PC-3 (cell line): ENCODE measurements around the gene ADAMTS13. TPM values are rescaled to one million over a fixed set of nuclear protein-coding genes. Genes with fewer than 3 reads are reported as not detected.
"Not testable (repeated sequence)": the region's sequence is repeated elsewhere in the genome, so short reads cannot be mapped to it uniquely, and the experiment has no call there.

Source experiments
- ATAC-seq: fragments of 200-7000 bp; cut with Tn5 transposase; 2 replicates; pipeline ENCODE4 v1.9.1; 2020; ENCODE audit warnings: mild to moderate bottlenecking, moderate library complexity
- BruUV-seq: library from RNA; stranded (reverse); fragments of 400-500 nt; replicated peaks from 2 replicates; lab custom pipeline; 2021; lab: Mats Ljungman, UMichigan
- CTCF ChIA-PET: fragments of 300-600 bp; sonication (Branson Sonifier 250); formaldehyde crosslinking; loops from one replicate; lab custom pipeline; 2022; ENCODE audit warnings: antibody characterized with exemption; lab: Charles Lee
- POLR2A ChIA-PET: fragments of 300-600 bp; sonication (Branson Sonifier 250); formaldehyde crosslinking; loops from one replicate; lab custom pipeline; 2022; ENCODE audit warnings: antibody characterized with exemption; ENCODE audit not compliant: unreplicated experiment; lab: Charles Lee
- DNase-seq: peaks from one replicate; pipeline ENCODE4 v3.0.0-alpha.2; 2015
- H2AFZ ChIP-seq: fragments of 300-600 bp; sonication (generic); 2 replicates; pipeline ENCODE4 v1.6.0; 2016; ENCODE audit warnings: antibody characterized with exemption, low read length
- H3F3A ChIP-seq: fragments of 300-600 bp; sonication (generic); one replicate; pipeline ENCODE4 v1.6.0; 2017; ENCODE audit warnings: antibody characterized with exemption, low read length, control low read depth, mild to moderate bottlenecking; ENCODE audit not compliant: unreplicated experiment
- H3K27ac ChIP-seq: fragments of 300-600 bp; sonication (generic); 2 replicates; pipeline ENCODE4 v1.5.1; 2016; ENCODE audit warnings: mild to moderate bottlenecking, low read length
- H3K27me3 ChIP-seq: fragments of 300-600 bp; sonication (generic); 2 replicates; pipeline ENCODE4 v1.6.1; 2016; ENCODE audit warnings: low read length, mixed read lengths
- H3K36me3 ChIP-seq: fragments of 300-600 bp; sonication (generic); 2 replicates; pipeline ENCODE4 v1.6.1; 2016; ENCODE audit warnings: low read depth, mixed run types, low read length, mixed read lengths
- H3K4me1 ChIP-seq: fragments of 300-600 bp; sonication (generic); 2 replicates; pipeline ENCODE4 v1.5.1; 2016; ENCODE audit warnings: low read length; ENCODE audit not compliant: insufficient read depth
- H3K4me2 ChIP-seq: fragments of 300-600 bp; sonication (generic); 2 replicates; pipeline ENCODE4 v1.6.0; 2016; ENCODE audit warnings: low read length
- H3K4me3 ChIP-seq: fragments of 300-600 bp; sonication (generic); 2 replicates; pipeline ENCODE4 v1.5.1; 2016; ENCODE audit warnings: mild to moderate bottlenecking, low read length, mixed read lengths
- H3K79me2 ChIP-seq: fragments of 300-600 bp; sonication (generic); 2 replicates; pipeline ENCODE4 v1.6.1; 2017; ENCODE audit warnings: low read length, mixed read lengths
- H3K9ac ChIP-seq: fragments of 300-600 bp; sonication (generic); 2 replicates; pipeline ENCODE4 v1.6.0; 2016; ENCODE audit warnings: mild to moderate bottlenecking, low read length
- H3K9me2 ChIP-seq: fragments of 300-600 bp; sonication (generic); replicated peaks from 2 replicates; pipeline ENCODE4 v1.6.1; 2016; ENCODE audit warnings: mixed run types, low read length, mixed read lengths
- H3K9me3 ChIP-seq: fragments of 300-600 bp; sonication (generic); 2 replicates; pipeline ENCODE4 v1.6.1; 2016; ENCODE audit warnings: low read length, mixed read lengths
- H4K20me1 ChIP-seq: fragments of 300-600 bp; sonication (generic); 2 replicates; pipeline ENCODE4 v1.6.1; 2016; ENCODE audit warnings: low read length, mixed read lengths
- EZH2 ChIP-seq: fragments of 300-600 bp; sonication (generic); IDR thresholded peaks from one replicate; pipeline ENCODE4 v1.6.1; 2017; ENCODE audit warnings: antibody characterized with exemption, mild to moderate bottlenecking, low read length; ENCODE audit not compliant: unreplicated experiment
- EZH2phosphoT487 ChIP-seq: fragments of 300-600 bp; sonication (generic); IDR thresholded peaks from 2 replicates; pipeline ENCODE4 v1.6.1; 2018; ENCODE audit warnings: mild to moderate bottlenecking, antibody characterized with exemption, low read length, borderline replicate concordance
- intact Hi-C: fragments of 100-400 bp; cut with micrococcal nuclease; formaldehyde crosslinking; loops from 2 replicates; pipeline ENCODE4 v1.9.0; 2023
- total RNA-seq: library from RNA; depleted of rRNA; stranded (reverse); fragments of >200 nt; gene quantifications from 2 replicates; pipeline ENCODE4 v1.2.3, GENCODE V29; 2014
- TF ChIP-seq, protein P1 (sequence below): fragments of 300-600 bp; sonication (generic); conservative IDR thresholded peaks from 2 replicates; pipeline ENCODE4 v1.5.1; 2017; ENCODE audit warnings: antibody characterized with exemption, low read depth, mild to moderate bottlenecking, low read length

ADAMTS13 gene
- total RNA-seq, 1 experiment from 2014 or later = 0.95 TPM

GRCh38 chr9:133445293-133445969 lies 23.3 kb downstream of the ADAMTS13 start:
- DNase-seq (no peak), ATAC-seq (no peak)
- H3K79me2 ChIP-seq = no peaks in the 10 kb centered on the region
- no peaks in the 10 kb centered on the region for H4K20me1 ChIP-seq
- no peaks in the 10 kb centered on the region for H3K36me3 ChIP-seq
- no peaks in the 10 kb centered on the region for H3K9me2 ChIP-seq
- TF ChIP-seq EZH2phosphoT487 = no peak
- TF ChIP-seq, protein P1, sequence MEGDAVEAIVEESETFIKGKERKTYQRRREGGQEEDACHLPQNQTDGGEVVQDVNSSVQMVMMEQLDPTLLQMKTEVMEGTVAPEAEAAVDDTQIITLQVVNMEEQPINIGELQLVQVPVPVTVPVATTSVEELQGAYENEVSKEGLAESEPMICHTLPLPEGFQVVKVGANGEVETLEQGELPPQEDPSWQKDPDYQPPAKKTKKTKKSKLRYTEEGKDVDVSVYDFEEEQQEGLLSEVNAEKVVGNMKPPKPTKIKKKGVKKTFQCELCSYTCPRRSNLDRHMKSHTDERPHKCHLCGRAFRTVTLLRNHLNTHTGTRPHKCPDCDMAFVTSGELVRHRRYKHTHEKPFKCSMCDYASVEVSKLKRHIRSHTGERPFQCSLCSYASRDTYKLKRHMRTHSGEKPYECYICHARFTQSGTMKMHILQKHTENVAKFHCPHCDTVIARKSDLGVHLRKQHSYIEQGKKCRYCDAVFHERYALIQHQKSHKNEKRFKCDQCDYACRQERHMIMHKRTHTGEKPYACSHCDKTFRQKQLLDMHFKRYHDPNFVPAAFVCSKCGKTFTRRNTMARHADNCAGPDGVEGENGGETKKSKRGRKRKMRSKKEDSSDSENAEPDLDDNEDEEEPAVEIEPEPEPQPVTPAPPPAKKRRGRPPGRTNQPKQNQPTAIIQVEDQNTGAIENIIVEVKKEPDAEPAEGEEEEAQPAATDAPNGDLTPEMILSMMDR = no peak
- TF ChIP-seq EZH2 = no peak
- H3K4me3 ChIP-seq = no peak overlapping the region
- H3K27ac ChIP-seq = no peak overlapping the region
- H3K4me2 ChIP-seq = no peak overlapping the region
- no TSS peak for BruUV-seq
- intact Hi-C loops = no loop called here
- no peaks in the 10 kb centered on the region for H3F3A ChIP-seq
- H2AFZ ChIP-seq = no peak overlapping the region
- ChIA-PET CTCF (no interaction called here), POLR2A (no interaction called here)
- no peaks in the 10 kb centered on the region for H3K9me3 ChIP-seq
- H3K9ac ChIP-seq = no peak overlapping the region
- H3K27me3 ChIP-seq = no peaks in the 10 kb centered on the region
- H3K4me1 ChIP-seq = peaks cover 6% of the 10 kb centered on the region; the same call in 1 of the 2 replicates

- ChIA-PET CTCF (no interaction called here), POLR2A (no interaction called here)
- ATAC-seq (no peak), DNase-seq (no peak)
- Histone ChIP-seq H3K9me3 (no peaks in the 10 kb centered on the region), H3K27me3 (no peaks in the 10 kb centered on the region), H3K27ac (no peak overlapping the region), H2AFZ (no peak overlapping the region), H3K4me1 (peaks cover 6% of the 10 kb centered on the region; the same call in 1 of the 2 replicates), H3K4me3 (no peak overlapping the region), H3K9me2 (no peaks in the 10 kb centered on the region), H3K79me2 (no peaks in the 10 kb centered on the region), H3F3A (no peaks in the 10 kb centered on the region), H3K36me3 (no peaks in the 10 kb centered on the region), H3K4me2 (no peak overlapping the region), H3K9ac (no peak overlapping the region), H4K20me1 (no peaks in the 10 kb centered on the region)
- TF ChIP-seq, protein P1 = no peak
- TF ChIP-seq EZH2 (no peak), EZH2phosphoT487 (no peak)
- intact Hi-C loops = no loop called here
- BruUV-seq = no TSS peak
Measured at GRCh38 chr9:133448487-133448972, 26.4 kb downstream of the ADAMTS13 start.

GRCh38 chr9:133449760-133450159 lies 27.6 kb downstream of the ADAMTS13 start:
- H3F3A ChIP-seq = no peaks in the 10 kb centered on the region
- H2AFZ ChIP-seq = no peak overlapping the region
- CTCF ChIA-PET = no interaction called here
- peak; percentile 77 for DNase-seq
- BruUV-seq = no TSS peak
- peak; percentile 99 for ATAC-seq
- peaks cover 6% of the 10 kb centered on the region; the same call in 1 of the 2 replicates for H3K4me1 ChIP-seq
- H3K9me2 ChIP-seq = no peaks in the 10 kb centered on the region
- no peaks in the 10 kb centered on the region for H4K20me1 ChIP-seq
- H3K27me3 ChIP-seq = no peaks in the 10 kb centered on the region
- H3K4me2 ChIP-seq = no peak overlapping the region
- no peaks in the 10 kb centered on the region for H3K36me3 ChIP-seq
- no peaks in the 10 kb centered on the region for H3K9me3 ChIP-seq
- no peak overlapping the region for H3K9ac ChIP-seq
- TF ChIP-seq EZH2phosphoT487 = no peak
- no peak for TF ChIP-seq EZH2
- TF ChIP-seq, protein P1 = no peak
- intact Hi-C loops = no loop called here
- POLR2A ChIA-PET = no interaction called here
- H3K4me3 ChIP-seq = no peak overlapping the region
- H3K27ac ChIP-seq = no peak overlapping the region
- H3K79me2 ChIP-seq = no peaks in the 10 kb centered on the region

DNA sequence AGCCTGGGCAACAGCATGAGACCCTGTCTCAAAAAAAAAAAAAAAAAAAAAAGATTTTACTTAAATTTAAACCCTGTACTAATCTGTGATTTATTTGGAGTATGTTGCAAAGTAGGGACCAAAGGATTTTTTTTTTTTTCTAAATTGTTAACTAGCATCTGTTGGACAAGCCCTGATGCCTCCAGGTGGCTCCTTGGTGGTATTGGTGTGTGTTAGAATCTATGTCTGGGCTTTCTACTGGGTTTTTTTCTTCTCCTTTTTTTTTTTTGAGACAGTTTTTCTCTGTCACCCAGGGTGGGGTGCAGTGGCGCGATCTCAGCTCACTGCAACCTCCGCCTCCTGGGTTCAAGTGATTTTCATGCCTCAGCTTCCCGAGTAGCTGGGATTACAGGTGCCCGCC lies 29.7 kb downstream of the ADAMTS13 start:
- H3F3A ChIP-seq, H3K9me2 ChIP-seq, POLR2A ChIA-PET, BruUV-seq, H3K79me2 ChIP-seq, DNase-seq, H4K20me1 ChIP-seq, H3K9me3 ChIP-seq, H2AFZ ChIP-seq, H3K4me2 ChIP-seq, H3K9ac ChIP-seq, intact Hi-C loops, CTCF ChIA-PET, H3K27me3 ChIP-seq, H3K27ac ChIP-seq, H3K36me3 ChIP-seq, ATAC-seq, H3K4me3 ChIP-seq, H3K4me1 ChIP-seq: not testable (repeated sequence)
